T47D (cell line): ENCODE data around the gene MIEF1.

Experiments used
- DNase-seq, 2 experiments: peaks; one replicate each; pipeline versions ENCODE4 v3.0.0 to v3.0.0-alpha.2; 2011 to 2012; ENCODE audit warnings: low read depth in 1 of 2, low spot score in 1 of 2
- JUND ChIP-seq: IDR thresholded peaks from 2 replicates; pipeline ENCODE4 v1.6.1; 2012; ENCODE audit warnings: low read depth
- in situ Hi-C: cut with HindIII; loops from 2 replicates; pipeline ENCODE4 v1.10.0; 2016; ENCODE audit warnings: low sequenced_read_pairs, low pct_unique_long_range_greater_than_20kb

MIEF1 gene

GRCh38 chr22:39488563-39489083 is 13.5 kb upstream of the MIEF1 start:
- no peak for DNase-seq
- in situ Hi-C loops: no loop called here
- no peak for TF ChIP-seq JUND

GRCh38 chr22:39489094-39490068 is 12.7 kb upstream of the MIEF1 start:
- in situ Hi-C loops: no loop called here
- no peak for TF ChIP-seq JUND
- no peak for DNase-seq

GRCh38 chr22:39490135-39490798 is 11.8 kb upstream of the MIEF1 start:
- no peak for TF ChIP-seq JUND
- in situ Hi-C loops: no loop called here
- DNase-seq: peak; percentile 85 to 97

DNA sequence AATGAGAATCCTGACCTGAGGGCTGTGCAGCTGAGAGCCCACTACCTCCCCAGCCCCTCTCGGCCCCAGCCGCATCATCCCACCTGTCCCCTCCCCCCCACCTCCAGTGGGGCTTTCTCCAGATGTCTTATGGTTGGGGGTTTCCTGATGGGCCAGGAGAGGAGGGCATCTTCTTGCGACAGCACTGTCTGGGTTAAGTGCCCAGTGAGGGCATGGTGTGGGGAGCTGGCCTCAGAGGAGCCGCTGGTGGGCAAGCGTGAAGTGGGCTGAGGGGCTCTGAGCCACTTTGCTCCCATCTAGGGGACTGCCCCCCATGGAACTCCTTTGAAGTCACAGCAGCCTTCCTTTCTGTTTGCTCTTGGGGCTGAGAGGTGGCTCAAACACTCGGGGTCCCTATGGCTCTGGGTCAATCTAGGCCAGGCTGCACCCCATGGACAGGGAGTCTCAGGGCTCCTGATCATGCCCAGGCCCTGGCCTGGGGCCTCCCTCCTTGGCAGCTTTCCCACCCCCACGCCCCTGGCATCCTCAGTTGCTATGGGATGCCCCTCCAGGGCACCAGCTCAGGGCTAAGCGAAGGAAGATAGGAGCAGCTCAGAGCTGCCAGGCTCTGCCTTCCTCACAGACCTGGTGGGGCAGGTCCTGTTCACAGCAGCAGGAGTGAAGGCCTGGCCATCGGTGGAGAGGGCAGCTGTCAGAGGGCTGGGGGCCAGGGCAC is 11.0 kb upstream of the MIEF1 start:
- in situ Hi-C loops: no loop called here
- no peak for DNase-seq
- no peak for TF ChIP-seq JUND

DNA sequence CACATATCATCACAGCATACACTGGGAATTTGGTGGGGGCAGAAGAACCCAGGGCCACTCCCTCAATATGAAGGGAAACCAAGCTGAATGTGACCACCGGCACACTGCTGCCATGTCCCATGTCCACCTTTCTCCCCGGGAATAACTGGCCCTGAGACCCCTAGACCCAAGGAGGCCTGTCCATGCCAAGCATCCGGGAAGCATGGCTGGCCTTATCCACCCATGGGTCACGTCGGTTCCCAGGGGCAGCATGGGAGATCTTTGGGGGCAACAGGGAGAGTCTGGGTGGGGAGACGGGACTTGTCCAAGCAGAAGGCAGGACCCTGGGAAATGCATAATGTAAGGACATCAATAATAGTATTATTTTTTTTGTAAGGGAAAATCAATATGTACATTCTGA is 10.4 kb upstream of the MIEF1 start:
- in situ Hi-C loops: no loop called here

GRCh38 chr22:39492186-39492585 is 9.9 kb upstream of the MIEF1 start:
- no peak for TF ChIP-seq JUND
- in situ Hi-C loops: no loop called here
- no peak for DNase-seq

More for the DNA sequence above, 10.4 kb upstream of the MIEF1 start:
- no peak for TF ChIP-seq JUND
- DNase-seq: no peak

DNA sequence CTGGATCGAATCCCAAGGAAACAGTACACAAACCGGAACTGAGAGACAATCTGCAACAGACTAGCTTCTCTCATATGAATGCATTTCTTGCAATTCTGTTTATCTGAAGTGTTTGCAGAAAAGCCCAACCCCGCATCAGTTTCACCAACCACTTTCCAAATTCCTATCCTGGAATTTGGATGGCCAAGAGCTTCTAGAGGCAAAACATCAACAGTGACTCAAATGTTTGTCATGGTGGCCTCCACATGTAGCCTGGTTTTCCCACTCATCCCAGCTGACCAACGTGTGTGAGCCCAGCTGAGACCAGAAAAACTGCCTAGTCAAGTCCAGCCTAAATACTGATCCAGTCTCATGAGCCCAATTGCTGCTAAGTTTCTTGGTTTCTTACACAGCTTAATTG is 8.3 kb upstream of the MIEF1 start:
- DNase-seq: no peak
- in situ Hi-C loops: no loop called here
- TF ChIP-seq JUND: no peak

DNA sequence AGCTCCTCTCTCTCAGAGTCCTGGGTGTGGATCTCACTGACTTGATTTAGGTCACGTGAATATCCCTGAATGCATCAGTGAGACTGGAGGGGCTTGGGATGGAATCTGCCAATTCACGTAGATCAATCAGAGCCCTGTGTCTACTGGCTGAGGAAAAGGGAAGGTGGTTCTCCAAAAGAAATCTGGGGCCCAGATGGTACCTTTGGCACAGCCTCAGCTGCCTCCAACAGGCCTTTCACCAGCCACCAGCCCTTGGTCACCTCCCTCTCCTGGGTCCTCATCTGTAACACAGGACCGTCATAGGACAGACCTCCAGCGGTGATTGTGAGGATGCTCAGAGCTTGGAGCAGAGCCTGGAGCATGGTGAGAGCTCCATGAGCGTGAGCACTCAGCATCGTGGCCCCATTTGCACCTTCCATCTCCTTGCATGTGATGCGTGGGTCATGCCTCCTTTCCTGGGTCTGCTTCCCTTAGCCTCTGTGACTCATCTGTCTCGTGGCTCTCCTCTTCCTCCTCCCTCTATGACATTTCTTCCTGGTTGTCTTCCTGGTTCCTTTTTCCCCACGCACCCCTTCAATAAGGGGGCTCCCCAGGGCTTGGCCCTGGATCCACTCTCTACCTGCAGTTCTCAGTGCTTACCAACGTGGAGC is 7.5 kb upstream of the MIEF1 start:
- no peak for TF ChIP-seq JUND
- in situ Hi-C loops: no loop called here
- DNase-seq: no peak

- no peak for TF ChIP-seq JUND
- in situ Hi-C loops: no loop called here
- DNase-seq: peak in 1 of 2 experiments; percentile 82
Measured at GRCh38 chr22:39496131-39496838, 5.8 kb upstream of the MIEF1 start.

- no peak for DNase-seq
- in situ Hi-C loops: no loop called here
- no peak for TF ChIP-seq JUND
Measured at GRCh38 chr22:39497429-39497828, 4.7 kb upstream of the MIEF1 start.

- no peak for DNase-seq
- in situ Hi-C loops: no loop called here
Measured at GRCh38 chr22:39498368-39498767, 3.7 kb upstream of the MIEF1 start.

More at GRCh38 chr22:39498368-39498767, 3.7 kb upstream of the MIEF1 start:
- TF ChIP-seq JUND: no peak
